ENCODE measurements around the gene BCL11B.

Gene BCL11B

DNA sequence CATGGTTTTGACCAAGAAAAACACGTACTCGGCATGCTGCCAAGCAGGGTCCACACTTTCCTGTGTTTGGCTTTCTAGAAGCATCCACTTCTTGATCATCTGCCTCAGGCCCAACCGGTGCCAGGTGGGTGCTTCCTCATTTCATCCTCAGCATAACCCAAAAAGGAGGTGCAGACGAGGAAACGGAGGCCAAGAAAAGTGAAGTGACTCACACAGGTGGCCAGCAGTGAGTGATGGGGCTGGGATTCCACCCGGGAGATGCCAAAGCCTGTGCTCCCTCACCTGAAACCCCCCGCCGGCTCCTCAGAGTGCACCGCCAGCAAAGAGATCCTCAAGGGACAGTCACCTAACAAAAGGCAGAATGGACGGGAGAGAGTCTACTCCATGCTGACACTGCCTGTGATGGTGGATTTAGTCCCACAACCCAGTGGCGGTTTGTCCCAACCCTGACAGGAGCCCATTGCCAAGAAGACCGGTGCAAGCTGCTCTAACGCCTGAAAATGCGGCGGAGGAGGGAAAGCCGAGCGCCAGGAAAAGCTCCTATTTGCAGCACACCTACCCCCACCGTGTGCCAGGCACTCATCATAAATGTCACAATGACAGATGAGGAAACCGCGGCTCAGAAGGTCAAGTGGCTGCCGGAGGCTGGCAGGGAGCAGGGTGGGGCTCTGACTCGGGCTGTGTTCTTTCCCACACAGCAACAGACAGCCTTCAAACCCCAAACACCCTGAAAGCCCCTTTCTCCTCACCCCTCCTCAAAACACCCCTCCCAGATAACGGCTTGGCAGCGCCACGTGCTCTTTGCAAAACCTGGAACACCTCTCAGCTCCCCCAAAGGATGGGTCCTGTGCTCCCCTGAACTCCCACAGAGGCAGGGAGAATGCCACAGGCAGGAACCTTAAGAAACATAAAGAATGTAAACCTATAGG is 18.8 kb downstream of the BCL11B start:
- no peak for DNase-seq

- no peak for DNase-seq
These were observed 19.5 kb downstream of the BCL11B start for GRCh38 chr14:99252443-99252939.

- no peak for DNase-seq
These were observed 20.3 kb downstream of the BCL11B start for GRCh38 chr14:99251721-99252120.

DNA sequence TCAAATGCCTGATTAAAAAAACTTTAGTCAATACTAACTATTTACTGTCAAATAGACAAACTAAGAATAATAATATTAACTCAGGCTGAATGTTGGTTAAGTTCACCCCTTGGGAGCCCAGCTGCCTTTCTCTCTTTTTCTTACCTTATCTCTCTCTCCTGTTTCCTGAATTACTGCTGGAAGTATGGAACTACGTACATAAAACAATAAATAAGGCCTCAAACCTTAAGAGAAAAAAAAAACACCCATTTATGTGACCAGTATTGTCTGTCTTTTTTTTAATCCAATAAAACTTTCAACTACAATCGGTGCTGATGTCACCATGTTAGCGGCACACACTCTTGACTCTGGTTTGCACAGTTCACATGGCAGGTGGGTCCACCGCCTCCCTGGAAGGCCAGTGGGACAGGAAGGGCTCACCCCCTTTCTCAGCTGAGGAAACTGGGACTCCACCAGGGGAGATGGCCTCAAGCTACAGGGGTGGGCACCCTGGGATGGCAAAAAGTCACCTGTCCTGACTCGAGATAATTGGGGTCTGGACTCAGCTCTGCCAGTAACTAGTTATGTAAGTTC is 21.3 kb downstream of the BCL11B start:
- DNase-seq: no peak

- DNase-seq: no peak
These were observed 22.6 kb downstream of the BCL11B start for GRCh38 chr14:99249389-99249788.

- no peak for DNase-seq
These were observed 23.2 kb downstream of the BCL11B start for GRCh38 chr14:99248761-99249171.

GRCh38 chr14:99247772-99248171 is 24.2 kb downstream of the BCL11B start:
- DNase-seq: no peak

DNA sequence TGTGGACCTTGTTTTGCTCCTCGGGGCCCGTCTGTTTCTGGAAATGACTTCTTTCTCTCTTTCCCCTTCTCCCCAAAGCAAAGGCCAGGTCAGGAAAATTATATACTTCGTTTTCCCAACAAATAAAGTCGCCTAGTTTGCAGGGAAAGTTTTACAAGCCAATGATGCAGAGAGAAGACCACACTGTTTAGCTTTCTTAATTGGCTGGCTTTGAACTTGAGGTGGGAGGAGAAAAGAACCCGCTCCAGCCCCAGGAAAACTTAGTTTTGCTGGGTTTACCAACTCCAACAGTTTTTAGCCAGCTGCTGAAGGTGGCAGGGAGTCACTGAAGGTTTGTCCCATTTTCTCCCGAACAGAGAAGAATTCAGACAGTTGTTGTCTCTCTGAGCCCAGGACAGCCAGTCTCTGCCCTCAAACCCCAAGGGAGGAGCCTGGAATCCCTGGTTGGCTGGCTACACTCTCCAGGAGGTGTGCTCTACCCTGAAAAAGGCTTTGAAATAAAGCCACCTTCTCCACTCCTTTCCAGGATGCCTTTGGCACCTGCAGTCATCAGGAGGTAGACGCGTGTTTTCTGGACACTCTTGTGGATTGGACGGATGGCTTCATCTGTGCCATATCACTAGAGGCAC is 24.8 kb downstream of the BCL11B start:
- no peak for DNase-seq

- DNase-seq: no peak
These were observed 25.4 kb downstream of the BCL11B start for GRCh38 chr14:99246536-99247097.

DNA sequence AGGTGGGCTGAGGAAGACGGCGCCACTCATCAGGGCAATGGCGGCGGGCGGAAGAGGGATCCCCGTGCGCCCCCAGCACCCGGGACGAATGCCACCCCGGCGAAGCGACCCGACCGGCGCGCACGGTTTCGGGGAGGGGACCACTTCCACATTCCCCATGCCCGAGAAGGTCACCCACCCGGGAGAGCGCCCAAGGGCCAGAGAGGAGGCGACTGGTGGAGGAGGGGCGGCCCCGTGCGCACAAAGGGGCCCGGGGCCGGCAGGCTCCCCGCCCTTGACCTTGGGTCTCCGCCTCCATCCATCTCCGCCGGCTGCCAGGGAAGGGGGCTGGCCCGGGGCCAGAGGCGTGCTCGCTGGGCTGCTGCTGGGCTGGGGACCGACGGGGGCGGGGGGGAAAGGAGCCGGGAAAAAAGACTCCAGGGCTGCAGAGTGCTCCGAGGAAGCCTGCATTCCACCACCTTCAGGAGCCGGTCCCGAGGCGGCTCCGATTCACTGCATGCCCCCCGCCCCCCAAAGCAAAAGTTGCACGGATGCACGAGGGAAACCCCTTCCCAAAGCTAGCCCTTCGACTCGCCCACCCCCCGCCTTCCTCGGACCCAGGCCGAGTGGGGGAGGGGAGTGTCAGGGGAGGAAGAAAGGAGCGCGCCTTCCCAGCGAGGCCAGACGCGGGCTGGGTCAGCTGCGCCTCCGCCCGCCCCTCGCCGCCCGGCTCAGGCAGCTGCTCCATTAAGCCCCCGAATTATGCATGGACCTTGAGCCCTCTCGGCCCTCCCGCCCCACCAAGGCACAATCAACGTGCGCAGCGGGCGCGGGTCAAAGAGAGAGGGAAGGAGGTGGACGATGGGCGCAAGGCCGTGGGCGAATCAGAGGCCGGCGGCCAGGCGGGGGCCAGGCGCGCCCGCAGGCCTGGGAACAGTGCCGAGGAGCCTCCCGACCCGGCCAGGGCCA is 26.2 kb downstream of the BCL11B start:
- DNase-seq: no peak

DNA sequence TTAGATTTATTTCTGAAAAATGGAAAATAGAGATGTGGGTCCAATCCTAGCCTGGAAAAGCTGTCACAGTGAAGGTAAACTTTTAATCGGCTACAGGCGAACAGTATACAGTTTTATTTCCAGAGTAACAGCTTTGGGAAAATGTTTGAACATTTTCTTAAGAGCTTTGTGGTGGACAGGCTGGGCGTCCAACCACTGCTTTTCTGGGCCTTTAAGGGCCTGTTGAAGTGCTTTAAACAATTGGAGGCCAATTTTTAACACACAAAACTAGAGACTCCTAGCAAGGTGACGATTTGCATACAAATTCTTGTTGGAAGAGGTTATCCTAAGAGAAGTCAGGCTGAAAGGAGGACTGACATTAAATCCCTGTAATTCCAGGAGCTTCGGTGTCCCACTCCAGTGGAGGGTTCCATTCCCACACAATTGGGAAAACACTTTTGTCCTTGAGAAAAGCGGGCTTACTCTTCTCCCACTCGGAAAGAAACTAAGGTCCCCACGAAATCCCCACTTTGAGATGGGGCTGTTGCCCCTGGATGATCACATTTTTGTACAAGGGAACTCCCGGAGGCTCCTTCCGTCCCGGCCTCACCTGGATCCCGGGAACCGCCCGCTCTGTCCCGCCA is 26.9 kb downstream of the BCL11B start:
- DNase-seq: no peak

- no peak for DNase-seq
These were observed 27.6 kb downstream of the BCL11B start for GRCh38 chr14:99244367-99244901.

DNA sequence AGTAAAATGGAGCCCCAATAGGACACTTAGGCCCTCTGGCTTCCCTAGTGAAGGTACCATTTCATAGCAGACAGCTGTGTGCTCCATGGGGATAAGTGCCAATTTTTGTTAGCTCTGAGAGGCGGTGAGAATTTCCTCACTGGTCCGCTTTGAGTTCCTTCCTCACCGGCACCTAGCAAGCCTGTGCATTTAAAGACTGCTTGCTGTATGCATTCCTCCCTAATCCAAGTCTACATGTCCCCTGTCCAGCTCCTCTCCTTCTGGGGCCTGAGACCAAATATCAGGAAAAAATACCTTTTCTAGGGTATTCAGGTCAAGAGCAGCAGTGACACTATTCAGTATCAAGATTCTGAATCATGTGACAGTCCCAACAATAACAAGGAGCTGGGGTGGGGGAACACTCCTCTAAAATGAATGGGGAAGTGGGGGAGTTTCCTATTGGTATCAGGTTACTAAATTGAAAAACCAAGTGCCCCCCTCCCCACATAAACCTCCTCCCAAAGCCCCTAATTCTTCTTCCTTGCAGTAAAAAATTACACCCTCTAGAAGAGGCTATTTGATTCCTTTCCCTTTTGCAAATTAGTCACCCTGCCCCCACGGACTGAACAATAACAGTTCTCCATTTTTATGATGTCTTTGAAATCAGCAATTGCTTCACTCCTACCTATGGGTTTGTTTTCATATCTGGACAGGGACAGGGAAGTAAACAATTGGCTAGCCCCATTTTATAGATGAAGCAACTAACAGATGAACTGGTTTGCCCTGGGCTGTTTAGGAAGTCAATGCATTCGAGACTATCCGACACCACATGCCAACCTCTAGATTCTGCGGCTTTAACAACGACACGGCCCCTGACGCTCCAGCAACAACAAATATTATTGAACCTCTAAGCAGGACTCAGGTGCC is 28.9 kb downstream of the BCL11B start:
- DNase-seq: no peak

GRCh38 chr14:99242238-99242637 is 29.8 kb downstream of the BCL11B start:
- no peak for DNase-seq

DNA sequence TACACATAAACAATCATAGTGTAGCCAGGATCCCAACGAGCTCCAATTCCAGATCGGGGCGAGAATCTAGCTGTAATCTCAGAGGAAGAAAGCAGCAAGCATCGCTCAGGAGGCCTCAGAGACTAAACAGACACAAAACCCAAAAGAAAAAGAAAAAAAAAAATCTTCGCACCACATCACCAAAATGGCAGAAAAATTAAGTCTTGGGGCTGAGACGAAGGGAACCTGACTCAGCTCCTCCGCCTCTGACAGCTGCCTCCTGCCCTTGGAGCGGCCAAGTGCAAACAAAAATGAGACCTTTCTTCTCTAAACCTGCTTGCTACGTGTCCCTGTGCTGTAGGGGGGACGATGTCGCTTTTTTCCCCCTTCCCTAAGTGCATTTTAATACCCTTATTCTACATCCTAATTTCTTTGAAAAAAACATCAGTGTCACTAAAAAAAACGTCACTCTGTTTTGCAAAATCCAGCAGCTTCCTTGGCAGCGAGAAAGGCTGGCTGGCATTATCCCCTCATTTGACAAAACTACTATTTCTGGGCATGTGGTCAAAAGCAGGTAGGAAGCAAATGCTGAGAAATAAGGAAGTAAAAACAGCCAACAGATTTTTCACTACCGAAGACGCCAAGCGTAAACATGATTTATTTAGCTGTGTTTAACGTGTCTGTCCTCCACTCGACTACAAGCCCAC is 30.5 kb downstream of the BCL11B start:
- no peak for DNase-seq

DNA sequence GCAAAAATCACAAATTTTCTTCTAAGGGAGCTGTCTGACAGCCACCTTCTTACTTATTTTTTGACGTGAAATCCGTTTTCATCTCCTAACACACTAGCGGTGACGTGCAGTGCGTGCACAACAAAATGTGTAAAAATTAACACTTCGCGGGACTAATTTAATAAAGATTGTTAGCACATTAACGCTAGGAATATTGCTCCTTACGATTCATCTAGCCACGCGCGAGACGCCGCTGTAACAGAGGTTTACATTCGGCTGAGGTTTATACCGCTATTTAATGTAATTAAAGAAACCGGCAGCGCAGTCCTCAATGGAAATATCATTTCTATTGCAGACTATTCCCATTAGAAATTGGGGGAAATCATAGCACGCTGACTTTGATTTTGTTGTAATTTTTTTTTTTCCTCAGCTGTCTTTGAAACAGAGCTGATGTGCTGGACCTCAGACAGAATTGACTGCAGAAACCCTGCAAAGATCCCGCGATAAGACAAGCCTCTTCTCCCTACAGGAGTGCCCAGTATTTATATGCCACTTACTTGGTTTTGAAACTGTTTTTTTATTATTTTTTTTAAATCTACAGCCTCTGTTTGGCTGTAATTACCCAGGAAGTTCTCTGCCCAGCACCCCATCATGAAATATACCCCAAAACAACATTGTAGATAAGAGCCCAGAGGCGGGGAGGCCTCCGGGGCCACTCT is 31.2 kb downstream of the BCL11B start:
- DNase-seq: no peak

DNA sequence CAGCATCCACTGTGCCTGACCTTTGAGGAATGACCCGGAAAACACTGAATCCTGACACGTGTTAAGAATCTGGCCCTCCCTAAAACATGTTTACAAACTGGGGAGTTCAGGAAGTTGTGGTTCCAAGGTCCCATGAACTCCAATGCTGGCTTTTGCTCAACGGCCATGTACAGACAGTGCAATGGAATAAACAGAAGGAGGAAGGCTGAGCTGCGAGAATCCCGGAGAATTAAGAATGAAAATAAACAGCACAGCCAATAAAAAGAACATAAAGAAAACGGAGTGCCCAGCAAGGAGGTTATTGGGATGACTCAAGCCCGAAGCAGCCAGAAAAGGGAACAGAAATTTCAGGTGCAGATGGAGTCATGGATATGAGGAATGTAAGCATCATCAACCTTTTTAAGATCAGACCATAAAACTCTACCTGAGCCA is 32.3 kb downstream of the BCL11B start:
- DNase-seq: no peak

GRCh38 chr14:99238216-99238615 is 33.8 kb downstream of the BCL11B start:
- no peak for DNase-seq

DNA sequence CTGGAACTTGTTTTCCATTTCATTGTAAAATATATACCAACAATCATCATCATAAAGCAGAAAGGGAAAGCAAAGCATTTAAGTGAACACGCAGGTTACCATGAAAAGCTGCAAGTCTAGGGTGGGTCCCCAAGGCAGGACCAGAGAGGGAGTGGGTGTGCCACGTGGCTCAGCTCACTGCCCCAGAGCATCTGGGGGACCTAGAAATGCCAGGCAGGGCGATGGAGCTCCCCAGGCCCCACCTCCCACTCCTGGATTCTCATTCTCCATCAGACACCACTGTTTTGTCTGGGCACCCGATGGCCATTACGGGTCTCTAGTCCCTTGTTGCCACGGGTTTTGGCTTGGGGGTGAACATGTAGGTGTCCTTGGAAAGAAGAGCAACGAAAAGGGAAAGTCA is 34.7 kb downstream of the BCL11B start:
- no peak for DNase-seq
